Suppressor macrophage (primary cell): ENCODE data around the gene SLC25A12.
"Not testable (repeated sequence)": the region's sequence is repeated elsewhere in the genome, so short reads cannot be mapped to it uniquely, and the experiment has no call there.

Experiments
- DNase-seq, 4 experiments: peaks; one replicate each; pipeline ENCODE4 v3.0.0-alpha.2; 2020 to 2022

The SLC25A12 gene

GRCh38 chr2:171789956-171790355 is 104.1 kb downstream of the SLC25A12 start:
- no peak for DNase-seq

GRCh38 chr2:171788316-171788993 is 105.6 kb downstream of the SLC25A12 start:
- no peak for DNase-seq

GRCh38 chr2:171787333-171788072 is 106.5 kb downstream of the SLC25A12 start:
- no peak for DNase-seq

- no peak for DNase-seq
Observed at GRCh38 chr2:171785450-171785849, 108.6 kb downstream of the SLC25A12 start.

GRCh38 chr2:171778515-171778914 is 115.5 kb downstream of the SLC25A12 start:
- DNase-seq = no peak

- not testable (repeated sequence) for DNase-seq
Observed at GRCh38 chr2:171774581-171774980, 119.5 kb downstream of the SLC25A12 start.

- DNase-seq = no peak
Observed at GRCh38 chr2:171772373-171772772, 121.7 kb downstream of the SLC25A12 start.

- no peak for DNase-seq
Observed at GRCh38 chr2:171771463-171771862, 122.6 kb downstream of the SLC25A12 start.

GRCh38 chr2:171763602-171764001 is 130.4 kb downstream of the SLC25A12 start:
- DNase-seq = no peak

- DNase-seq = no peak
Observed at GRCh38 chr2:171762879-171763573, 131.0 kb downstream of the SLC25A12 start.

GRCh38 chr2:171761176-171761575 is 132.9 kb downstream of the SLC25A12 start:
- not testable (repeated sequence) for DNase-seq

- DNase-seq = not testable (repeated sequence)
Observed at GRCh38 chr2:171758762-171759161, 135.3 kb downstream of the SLC25A12 start.

- DNase-seq = no peak
Observed at GRCh38 chr2:171754254-171754939, 139.6 kb downstream of the SLC25A12 start.

- DNase-seq = no peak
Observed at GRCh38 chr2:171747371-171747770, 146.7 kb downstream of the SLC25A12 start.

- no peak for DNase-seq
Observed at GRCh38 chr2:171745806-171746205, 148.2 kb downstream of the SLC25A12 start.

- no peak for DNase-seq
Observed at GRCh38 chr2:171745141-171745540, 148.9 kb downstream of the SLC25A12 start.

GRCh38 chr2:171742760-171743159 is 151.3 kb downstream of the SLC25A12 start:
- DNase-seq = no peak

- DNase-seq = peak in 2 of 4 experiments; percentile 2 to 10
Observed at GRCh38 chr2:171741189-171741588, 152.9 kb downstream of the SLC25A12 start.

GRCh38 chr2:171735991-171736710 is 157.9 kb downstream of the SLC25A12 start:
- no peak for DNase-seq
